ENCODE results near the gene MIS18BP1.

- TF ChIP-seq TAF1 (IDR thresholded peaks at IDR 0.05; ENCODE audit: low read depth, low read length) (no peak), POLR2AphosphoS5 (IDR thresholded peaks at IDR 0.05; ENCODE audit: low read depth, low read length) (no peak), POLR2A (IDR thresholded peaks at IDR 0.05; ENCODE audit: low read depth, low read length) (no peak), SPI1 (IDR thresholded peaks at IDR 0.05; ENCODE audit: low read depth, low read length) (no peak), POU2F2 (IDR thresholded peaks at IDR 0.05; ENCODE audit: low read depth, low read length) (no peak), PAX5 (IDR thresholded peaks at IDR 0.05; ENCODE audit: insufficient read depth, low read length, severe bottlenecking) (no peak)
Measured at GRCh38 chr14:45290547-45290946, 37.5 kb upstream of the MIS18BP1 start.

Measured in GM12891 (cell line).